ENCODE results near the gene GSTT2B. TPM values are rescaled to one million over a fixed set of nuclear protein-coding genes. Genes with fewer than 3 reads are reported as not detected.

GSTT2B gene
- total RNA-seq, 1 donor: 13.8 TPM

GRCh38 chr22:23913661-23914353 lies 47.2 kb downstream of the GSTT2B start:
- no peaks in the 10 kb centered on the region for H4K20me1 ChIP-seq (ENCODE audit: insufficient read depth, low read length)
- DNase-seq (ENCODE audit: insufficient read length, low spot score, missing footprints): peak; percentile 99
- no peaks in the 10 kb centered on the region for H3K27me3 ChIP-seq (ENCODE audit: insufficient read depth, low read length)
- no peaks in the 10 kb centered on the region for H3K9me3 ChIP-seq (ENCODE audit: low read depth, low read length)
- H3K79me2 ChIP-seq (ENCODE audit: insufficient read depth, low read length): no peaks in the 10 kb centered on the region
- TF ChIP-seq CTCF (IDR thresholded peaks at IDR 0.05; ENCODE audit: extremely low read depth, low read depth, low read length): no peak
- peak overlapping the region; percentile 99 for H3K4me2 ChIP-seq (ENCODE audit: insufficient read depth, low read length)
- no peaks in the 10 kb centered on the region for H3K36me3 ChIP-seq (ENCODE audit: insufficient read depth, low read length)
- peak overlapping the region; percentile 92 for H2AFZ ChIP-seq (ENCODE audit: low read length)
- peaks cover 6% of the 10 kb centered on the region for H3K4me1 ChIP-seq (ENCODE audit: insufficient read depth, low read length)
- peak overlapping the region; percentile 82 for H3K4me3 ChIP-seq (ENCODE audit: insufficient read depth, low read length)
- H3K27ac ChIP-seq (ENCODE audit: low read depth, low read length): peak overlapping the region; percentile 85

GRCh38 chr22:23913306-23913660 lies 47.7 kb downstream of the GSTT2B start:
- Histone ChIP-seq H2AFZ (ENCODE audit: low read length) (peak overlapping the region; percentile 92), H3K4me1 (ENCODE audit: insufficient read depth, low read length) (peaks cover 6% of the 10 kb centered on the region), H3K4me3 (ENCODE audit: insufficient read depth, low read length) (peak overlapping the region; percentile 82), H3K79me2 (ENCODE audit: insufficient read depth, low read length) (no peaks in the 10 kb centered on the region), H3K4me2 (ENCODE audit: insufficient read depth, low read length) (peak overlapping the region; percentile 99), H3K36me3 (ENCODE audit: insufficient read depth, low read length) (no peaks in the 10 kb centered on the region), H3K27me3 (ENCODE audit: insufficient read depth, low read length) (no peaks in the 10 kb centered on the region), H4K20me1 (ENCODE audit: insufficient read depth, low read length) (no peaks in the 10 kb centered on the region), H3K9me3 (ENCODE audit: low read depth, low read length) (no peaks in the 10 kb centered on the region), H3K27ac (ENCODE audit: low read depth, low read length) (peak overlapping the region; percentile 85)
- no peak for TF ChIP-seq CTCF (IDR thresholded peaks at IDR 0.05; ENCODE audit: extremely low read depth, low read depth, low read length)
- DNase-seq (ENCODE audit: insufficient read length, low spot score, missing footprints): no peak

- Histone ChIP-seq H2AFZ (ENCODE audit: low read length) (no peak overlapping the region), H3K27ac (ENCODE audit: low read depth, low read length) (no peak overlapping the region), H3K4me1 (ENCODE audit: insufficient read depth, low read length) (peaks cover 6% of the 10 kb centered on the region), H3K36me3 (ENCODE audit: insufficient read depth, low read length) (no peaks in the 10 kb centered on the region), H3K4me3 (ENCODE audit: insufficient read depth, low read length) (no peak overlapping the region), H3K4me2 (ENCODE audit: insufficient read depth, low read length) (no peak overlapping the region), H3K27me3 (ENCODE audit: insufficient read depth, low read length) (no peaks in the 10 kb centered on the region), H3K79me2 (ENCODE audit: insufficient read depth, low read length) (no peaks in the 10 kb centered on the region), H3K9me3 (ENCODE audit: low read depth, low read length) (no peaks in the 10 kb centered on the region), H4K20me1 (ENCODE audit: insufficient read depth, low read length) (no peaks in the 10 kb centered on the region)
- no peak for TF ChIP-seq CTCF (IDR thresholded peaks at IDR 0.05; ENCODE audit: extremely low read depth, low read depth, low read length)
- DNase-seq (ENCODE audit: insufficient read length, low spot score, missing footprints): no peak
Measured at GRCh38 chr22:23912293-23912903, 48.6 kb downstream of the GSTT2B start.

GRCh38 chr22:23911318-23911980 lies 49.5 kb downstream of the GSTT2B start:
- Histone ChIP-seq H3K79me2 (ENCODE audit: insufficient read depth, low read length) (no peaks in the 10 kb centered on the region), H4K20me1 (ENCODE audit: insufficient read depth, low read length) (no peaks in the 10 kb centered on the region), H3K4me1 (ENCODE audit: insufficient read depth, low read length) (peaks cover 6% of the 10 kb centered on the region), H3K36me3 (ENCODE audit: insufficient read depth, low read length) (no peaks in the 10 kb centered on the region), H3K4me3 (ENCODE audit: insufficient read depth, low read length) (no peak overlapping the region), H3K4me2 (ENCODE audit: insufficient read depth, low read length) (no peak overlapping the region), H3K27me3 (ENCODE audit: insufficient read depth, low read length) (no peaks in the 10 kb centered on the region), H2AFZ (ENCODE audit: low read length) (no peak overlapping the region), H3K27ac (ENCODE audit: low read depth, low read length) (no peak overlapping the region), H3K9me3 (ENCODE audit: low read depth, low read length) (no peaks in the 10 kb centered on the region)
- TF ChIP-seq CTCF (IDR thresholded peaks at IDR 0.05; ENCODE audit: extremely low read depth, low read depth, low read length): no peak
- DNase-seq (ENCODE audit: insufficient read length, low spot score, missing footprints): no peak

Data from osteoblast (primary cell).